HG03108 (cell line): ENCODE measurements around the gene SFXN1.

ENCODE experiments used
- ATAC-seq: cut with Tn5 transposase; IDR thresholded peaks from one replicate; pipeline ENCODE4 v1.9.1; 2021; ENCODE audit warnings: moderate library complexity; ENCODE audit not compliant: unreplicated experiment

The SFXN1 gene

DNA sequence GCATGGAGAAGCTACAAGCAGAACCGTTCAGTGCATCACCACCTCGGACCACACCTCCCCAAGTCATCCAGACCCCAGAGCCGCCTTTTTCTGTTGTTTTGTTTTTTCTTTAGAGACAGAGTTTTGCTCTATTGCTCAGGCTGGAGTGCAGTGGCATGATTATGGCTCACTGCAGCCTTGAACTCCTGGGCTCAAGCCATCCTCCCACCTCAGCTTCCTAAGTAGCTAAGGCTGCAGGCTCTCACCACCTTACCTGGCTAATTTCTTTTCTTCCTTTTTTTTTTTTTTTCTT lies 13.5 kb upstream of the SFXN1 start:
- no peak for ATAC-seq

DNA sequence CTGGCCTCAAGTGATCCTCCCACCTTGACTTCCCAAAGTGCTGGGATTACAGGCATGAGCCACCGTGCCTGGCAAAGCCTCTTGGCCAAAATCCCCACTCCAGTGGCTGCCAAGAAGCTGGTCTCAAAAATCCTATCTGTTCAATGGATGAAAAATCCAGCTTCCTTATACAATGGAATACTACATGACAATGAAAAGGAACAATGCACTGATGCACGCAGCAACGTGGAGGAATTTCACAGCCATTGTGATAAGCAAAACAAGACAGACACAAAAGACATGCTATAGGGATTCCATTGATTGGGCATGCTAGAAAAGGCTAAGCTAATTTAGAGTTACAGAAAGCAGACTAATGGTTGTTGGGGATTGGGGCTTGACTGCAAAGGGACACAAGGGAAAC lies 13.1 kb upstream of the SFXN1 start:
- ATAC-seq, result no peak

DNA sequence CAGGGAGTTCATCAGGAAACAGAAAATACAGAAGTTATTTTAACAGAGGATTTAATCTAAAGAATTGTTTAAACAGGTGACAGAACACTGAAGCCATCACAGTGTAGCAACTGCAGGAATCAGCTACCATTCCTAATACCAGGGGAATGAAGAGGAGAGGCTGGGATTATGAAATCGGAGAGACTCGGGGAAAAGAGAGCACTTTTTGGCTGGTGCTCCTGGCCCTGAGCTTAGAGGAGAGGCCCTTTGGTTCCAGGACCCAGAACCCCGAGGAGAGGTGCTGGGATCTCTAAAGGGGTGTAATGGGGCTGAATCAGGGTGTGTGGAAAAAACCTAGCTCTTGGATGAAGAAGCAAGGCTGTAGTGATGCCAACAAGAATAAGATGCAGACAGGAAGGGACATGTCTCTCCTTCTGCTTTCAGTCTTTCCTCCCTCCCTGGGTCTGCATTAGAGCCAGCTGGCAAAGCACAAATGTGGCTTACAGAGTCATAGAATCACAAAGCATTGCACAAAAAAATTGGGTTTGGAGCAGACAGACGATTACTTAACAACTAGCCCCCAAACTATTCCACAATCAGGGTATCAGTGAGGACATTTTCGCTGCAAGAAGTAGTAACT lies 11.6 kb upstream of the SFXN1 start:
- ATAC-seq, result no peak

DNA sequence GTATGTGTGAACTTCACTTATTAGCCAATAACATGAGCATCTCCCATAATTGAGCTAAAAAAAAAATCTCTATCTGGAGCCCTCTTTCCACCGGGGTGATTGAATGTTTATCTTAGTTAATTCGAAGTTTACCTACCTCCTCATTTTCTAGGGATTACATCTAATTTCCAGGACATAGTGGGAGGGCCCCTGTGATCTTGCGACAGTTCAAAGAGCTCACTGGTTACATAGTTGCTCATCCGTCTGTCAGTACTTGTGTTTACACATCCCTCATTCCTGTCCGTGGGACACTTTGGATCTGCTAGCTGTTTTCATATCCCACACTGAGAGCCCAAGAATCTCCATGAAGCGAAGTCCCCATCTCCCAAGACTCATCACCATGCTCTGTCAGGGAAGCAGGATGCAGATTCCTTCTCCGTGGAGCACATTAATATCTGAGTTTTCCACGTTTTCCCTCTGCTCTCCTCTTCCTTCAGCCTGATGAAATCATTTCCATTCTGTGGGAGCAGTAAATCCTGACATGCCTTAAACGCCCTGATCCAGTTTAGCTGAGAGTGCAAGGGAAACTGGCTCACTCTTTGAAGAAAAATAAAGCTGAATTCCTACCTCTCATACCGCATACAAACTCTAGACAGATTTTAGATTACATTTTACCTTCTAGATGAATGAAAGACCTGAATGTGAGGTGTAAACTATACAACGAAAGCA lies 10.2 kb upstream of the SFXN1 start:
- ATAC-seq, result no peak

DNA sequence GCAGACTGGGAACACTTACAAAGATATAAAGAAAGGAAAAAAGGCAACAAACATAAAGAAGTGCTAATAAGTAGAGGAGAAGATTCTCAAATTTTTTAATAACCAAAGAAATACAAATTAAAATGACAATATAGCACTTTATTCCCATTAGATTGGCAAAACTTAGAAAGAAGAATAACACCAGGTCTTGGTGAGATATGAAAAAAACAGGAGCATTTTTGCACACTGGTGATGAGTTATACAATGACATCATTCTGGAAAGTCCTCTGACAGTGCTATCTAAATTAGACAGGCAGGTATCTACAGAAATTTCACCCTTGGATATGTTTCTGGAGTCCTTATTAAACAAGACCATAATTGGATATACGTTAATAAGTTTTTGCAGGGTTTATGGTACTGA lies 9.5 kb upstream of the SFXN1 start:
- no peak for ATAC-seq

DNA sequence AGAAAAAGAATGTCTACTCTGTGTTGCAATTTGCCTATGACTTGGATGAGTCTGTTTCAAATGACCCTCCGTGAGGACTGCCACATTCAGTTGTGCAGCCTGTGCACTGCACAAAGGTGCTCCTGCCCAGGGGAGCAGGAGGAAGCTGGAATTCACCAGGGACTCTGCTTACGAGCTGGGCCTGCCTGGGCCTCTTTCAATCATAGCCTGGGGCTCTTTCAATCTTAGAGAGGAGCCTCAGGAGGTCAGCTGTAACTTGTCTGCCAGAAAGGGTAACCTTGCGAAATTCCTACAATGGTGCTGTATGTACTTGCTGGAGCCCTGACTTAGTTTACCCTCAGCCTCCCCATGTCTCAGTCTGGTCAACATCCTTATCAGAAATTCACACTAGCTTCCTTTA lies 8.4 kb upstream of the SFXN1 start:
- no peak for ATAC-seq

DNA sequence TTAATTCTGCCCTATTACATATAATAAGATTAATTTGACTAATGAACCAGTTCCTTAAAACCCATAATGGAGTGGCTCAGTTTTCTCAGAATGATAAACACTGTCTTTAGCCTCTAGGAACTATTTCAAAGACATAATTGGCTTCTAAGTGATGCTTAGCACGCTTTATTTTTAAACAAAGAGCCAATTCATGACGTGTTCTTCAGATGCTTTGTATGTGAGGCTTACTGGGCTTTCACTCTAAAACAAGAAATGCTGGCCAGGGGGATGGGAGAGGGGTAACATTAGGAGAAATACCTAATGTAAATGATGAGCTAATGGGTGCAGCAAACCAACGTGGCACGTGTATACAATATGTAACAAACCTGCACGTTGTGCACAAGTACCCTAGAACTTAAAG lies 7.6 kb upstream of the SFXN1 start:
- no peak for ATAC-seq

DNA sequence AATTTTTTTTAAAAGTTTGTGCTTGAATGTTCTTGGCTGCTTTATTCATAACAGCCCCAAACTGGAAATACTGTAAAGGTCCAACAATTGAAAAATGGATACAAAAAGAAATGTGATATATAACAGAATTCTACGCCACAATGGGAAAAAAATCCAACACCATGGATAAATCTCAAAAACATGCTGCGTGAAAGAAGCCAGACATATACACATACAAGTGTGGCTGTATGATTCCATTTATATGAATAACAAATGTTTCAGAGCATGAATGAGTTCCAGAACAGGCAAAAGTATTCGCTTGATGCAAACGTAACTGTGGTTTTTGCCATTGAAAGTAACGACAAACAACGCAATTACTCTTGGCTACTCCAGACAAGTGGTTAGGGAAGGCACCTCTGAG lies 7.2 kb upstream of the SFXN1 start:
- ATAC-seq, result no peak

DNA sequence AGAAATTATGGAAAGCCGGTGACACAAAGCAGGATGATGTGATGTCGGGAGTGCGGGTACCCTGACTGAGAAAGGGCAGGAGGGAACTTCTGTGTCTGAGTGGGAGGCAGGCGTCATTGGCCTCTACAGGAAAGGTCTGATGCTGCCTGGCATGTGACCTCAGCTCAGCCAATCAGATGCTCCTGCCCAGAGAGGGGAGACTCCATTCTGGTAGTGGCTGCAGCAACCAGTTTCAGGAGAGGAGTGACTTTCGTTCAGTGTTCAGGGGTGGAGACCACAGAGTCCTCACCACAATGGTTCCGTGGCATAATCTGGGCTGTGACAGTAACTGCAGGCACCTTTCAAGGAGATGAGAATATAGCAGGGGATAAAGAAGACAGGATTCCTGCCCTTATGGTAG lies 6.7 kb upstream of the SFXN1 start:
- ATAC-seq, result no peak

DNA sequence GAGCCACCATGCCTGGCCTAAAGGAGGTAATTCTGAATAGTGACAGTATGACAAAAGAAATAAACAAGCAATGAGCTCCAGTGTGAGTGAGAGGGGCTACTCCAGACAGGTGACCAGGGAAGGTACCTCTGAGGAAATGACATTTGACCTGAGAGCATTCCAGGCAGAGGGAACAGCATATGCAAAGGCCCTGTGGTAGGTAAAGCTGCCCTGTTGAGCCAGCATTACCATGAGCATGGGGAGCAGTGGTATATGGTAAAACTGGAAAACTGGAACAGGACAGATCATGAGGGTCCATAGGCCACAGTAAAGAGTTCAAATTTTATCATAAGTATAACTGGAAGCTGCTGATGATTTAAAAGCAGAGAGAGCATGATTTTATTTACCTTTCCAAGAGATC lies 6.0 kb upstream of the SFXN1 start:
- ATAC-seq, result no peak

DNA sequence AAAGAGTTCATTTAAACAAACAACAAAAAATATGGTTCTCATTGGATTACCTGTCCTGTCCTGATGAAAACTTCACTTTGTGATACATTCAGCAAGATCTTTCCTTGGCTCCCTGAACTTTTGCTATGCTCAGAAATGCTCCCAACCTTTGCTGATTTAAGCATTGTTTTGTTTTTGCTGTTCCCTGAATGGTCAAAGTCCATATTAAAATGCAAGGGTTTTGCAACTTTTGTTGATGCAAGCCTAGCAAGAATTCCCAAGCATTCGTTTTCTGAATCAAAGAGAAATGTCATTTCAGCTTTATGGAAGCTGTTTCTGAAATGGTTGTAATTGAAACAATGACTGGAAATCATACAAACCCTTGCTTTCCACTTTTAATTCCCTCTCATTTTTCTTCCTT lies 3.1 kb upstream of the SFXN1 start:
- ATAC-seq, result no peak

DNA sequence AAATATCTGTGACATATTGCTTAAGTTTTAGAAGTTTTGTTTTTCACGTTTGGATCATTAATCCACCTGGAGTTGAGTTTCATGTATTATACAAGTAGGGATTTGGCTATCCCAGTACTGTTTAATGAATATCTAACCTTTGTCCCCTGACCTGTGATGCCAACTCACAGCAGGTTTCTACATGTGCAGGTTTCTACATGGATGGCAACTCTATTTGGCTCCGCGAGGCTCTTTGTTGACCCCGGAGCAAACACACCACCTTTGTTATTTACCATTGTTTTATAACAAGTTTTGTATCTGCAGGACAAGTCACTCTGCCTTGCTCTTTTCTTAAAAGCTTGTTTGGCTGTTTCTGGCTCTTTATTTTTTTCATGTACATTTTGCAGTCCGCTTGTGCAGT lies 920 bp upstream of the SFXN1 start:
- ATAC-seq, result no peak

DNA sequence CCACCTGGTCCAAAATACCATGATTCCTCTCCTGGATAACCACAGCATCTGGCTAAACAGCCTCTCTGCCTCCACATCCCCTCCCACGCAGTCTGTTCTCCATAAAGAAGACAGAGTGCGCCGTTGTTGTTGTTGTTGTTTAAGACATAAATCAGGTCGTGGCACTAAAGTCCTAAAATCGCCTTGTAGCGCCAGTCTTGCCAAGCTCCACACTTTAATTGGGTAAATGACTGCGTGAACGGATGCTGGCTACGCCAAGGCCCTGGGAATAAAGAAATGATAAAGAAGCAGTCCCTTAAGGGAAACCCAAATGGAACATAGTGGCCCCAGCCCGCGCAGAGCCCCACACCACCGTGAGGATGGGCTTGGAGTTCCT lies 364 bp upstream of the SFXN1 start:
- no peak for ATAC-seq

DNA sequence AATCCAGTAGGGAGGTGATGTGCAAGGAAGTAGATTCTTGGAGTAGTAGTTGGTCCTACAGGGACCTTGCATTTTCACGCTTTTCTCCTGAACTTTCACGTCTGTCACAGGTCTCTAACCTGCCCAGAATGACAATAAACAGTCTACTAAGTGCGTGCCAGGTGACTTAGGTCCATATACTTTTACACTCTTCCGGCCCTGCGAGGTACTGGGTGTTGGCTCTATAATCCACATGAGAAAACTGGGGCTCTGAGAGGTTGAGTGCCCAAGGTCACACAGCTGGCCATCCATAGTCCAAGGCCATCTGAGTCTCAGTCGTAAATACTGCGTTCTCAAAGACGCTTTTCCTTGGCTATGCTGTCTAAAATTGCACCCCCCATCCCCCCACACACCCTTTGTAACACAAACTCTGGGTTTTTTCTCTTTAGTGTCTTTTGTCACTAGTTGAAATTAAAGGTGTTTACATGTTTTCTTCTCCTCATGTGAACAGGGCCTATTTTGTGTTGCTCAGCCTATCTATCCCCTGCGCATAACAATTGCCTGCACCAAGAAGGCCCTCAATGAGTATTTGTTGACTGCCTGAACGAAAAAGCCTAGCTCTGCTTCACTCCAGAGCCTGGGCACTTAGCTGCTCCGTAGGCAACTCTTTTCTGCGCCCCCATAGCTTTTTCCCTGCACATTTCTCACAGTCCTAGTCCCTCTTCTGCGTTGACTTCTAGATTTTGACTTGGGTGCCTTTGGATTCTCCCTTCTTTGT lies 943 bp downstream of the SFXN1 start:
- no peak for ATAC-seq

DNA sequence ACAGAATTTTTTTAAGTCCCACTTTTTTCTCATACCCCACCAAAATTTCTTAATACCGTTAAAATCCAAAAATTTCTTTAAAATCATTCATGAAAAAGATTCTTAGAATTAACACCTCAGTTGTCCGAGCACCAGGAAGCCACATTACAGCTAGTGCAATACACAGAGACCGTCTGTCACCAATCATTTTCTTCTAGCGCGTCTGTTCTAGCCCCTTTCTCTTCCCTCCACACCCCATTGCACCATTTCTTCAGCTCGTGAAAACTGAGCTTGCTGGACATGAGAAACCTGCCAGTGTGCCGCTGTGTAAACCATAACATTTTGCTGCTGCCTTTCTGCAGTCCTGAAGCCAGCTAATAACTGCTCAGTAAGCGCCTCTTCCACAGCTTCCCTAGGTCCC lies 5.0 kb downstream of the SFXN1 start:
- no peak for ATAC-seq

DNA sequence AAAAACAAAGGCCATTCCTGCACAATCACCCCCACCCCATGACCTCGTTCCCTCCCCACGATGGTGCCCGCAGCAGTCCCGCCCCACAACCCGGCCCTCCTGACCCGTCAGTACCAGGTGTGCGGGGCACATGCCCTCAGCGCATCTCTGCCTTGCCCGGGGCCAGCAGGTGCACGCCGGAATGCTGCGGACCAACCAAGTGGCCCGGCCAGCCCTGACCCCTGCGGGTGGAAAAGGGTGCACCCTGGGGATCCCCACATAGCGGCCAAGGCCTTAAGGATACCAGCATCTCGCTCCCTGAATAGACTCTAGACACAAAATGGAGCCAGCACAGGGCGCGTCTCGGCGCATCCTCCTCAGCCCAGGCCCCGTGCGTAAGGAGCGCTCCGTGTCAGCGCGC lies 6.0 kb downstream of the SFXN1 start:
- no peak for ATAC-seq

DNA sequence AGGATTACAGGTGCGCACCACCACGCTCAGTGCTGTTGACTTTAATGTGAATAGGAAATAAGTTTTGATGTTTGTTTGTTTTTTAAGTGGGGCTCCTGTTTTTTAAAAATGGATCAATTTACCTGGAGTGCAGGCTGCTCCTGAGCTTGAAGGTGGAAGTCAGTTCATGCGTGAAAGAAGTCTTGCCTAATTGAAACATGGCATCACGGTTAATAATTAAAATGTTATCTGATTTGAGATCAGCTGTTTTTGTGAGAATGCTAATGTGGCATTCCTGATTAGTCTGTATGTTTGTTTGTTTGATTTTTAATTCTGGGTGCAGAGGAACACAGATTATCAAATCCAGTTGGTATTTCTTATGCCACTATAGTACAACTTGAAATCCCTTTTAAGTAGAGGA lies 6.5 kb downstream of the SFXN1 start:
- no peak for ATAC-seq

DNA sequence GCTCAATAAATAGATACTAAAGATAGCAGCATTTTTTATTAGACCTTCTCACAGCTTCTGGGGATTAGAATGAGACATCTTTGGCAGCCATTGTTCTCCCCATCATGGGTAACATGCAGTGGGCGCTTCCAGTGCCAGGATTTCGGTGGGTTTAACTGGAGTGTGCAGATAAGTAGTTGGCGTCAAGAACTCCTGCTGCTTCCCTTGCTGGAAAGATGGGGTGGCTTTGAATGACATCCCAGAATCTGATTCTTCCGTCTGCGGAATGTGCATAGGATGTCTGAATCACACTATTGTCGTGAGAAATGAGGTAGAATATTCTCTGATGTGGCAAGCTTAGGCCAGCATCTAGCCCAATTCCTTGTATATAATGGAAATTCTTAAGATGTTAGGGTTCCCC lies 7.3 kb downstream of the SFXN1 start:
- no peak for ATAC-seq

DNA sequence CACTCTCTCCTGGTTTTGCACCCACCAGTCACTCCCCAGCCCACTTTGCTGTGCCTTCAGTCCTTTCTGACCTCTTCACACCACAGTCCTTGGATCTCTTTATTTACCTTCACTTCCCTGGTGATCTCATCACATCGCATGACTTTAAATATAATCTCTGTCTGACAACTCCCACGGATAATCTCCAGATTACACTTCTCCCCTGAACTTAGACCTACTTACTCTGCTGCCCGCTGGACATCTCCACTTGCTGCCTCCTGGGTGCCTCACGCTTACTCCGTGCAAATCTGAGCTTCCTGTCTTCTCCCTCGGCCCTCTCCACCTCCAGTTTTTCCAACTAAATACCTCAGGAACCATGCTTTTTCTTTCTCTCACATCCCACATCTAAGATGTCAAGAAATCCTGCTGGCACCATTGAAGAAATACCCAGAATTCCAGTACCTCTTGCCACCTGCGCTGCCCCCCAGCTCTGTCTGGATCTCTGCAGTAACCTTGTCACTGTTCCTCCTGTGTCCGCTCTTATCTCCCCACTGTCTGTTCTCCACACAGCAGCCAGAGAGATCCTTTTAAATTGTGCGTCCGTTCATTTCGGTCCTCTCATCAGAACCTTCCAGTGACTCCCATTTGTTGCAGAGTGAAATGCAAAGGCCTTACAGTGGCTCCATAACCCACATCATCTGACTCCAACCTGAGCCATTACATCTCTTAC lies 9.3 kb downstream of the SFXN1 start:
- ATAC-seq, result no peak

DNA sequence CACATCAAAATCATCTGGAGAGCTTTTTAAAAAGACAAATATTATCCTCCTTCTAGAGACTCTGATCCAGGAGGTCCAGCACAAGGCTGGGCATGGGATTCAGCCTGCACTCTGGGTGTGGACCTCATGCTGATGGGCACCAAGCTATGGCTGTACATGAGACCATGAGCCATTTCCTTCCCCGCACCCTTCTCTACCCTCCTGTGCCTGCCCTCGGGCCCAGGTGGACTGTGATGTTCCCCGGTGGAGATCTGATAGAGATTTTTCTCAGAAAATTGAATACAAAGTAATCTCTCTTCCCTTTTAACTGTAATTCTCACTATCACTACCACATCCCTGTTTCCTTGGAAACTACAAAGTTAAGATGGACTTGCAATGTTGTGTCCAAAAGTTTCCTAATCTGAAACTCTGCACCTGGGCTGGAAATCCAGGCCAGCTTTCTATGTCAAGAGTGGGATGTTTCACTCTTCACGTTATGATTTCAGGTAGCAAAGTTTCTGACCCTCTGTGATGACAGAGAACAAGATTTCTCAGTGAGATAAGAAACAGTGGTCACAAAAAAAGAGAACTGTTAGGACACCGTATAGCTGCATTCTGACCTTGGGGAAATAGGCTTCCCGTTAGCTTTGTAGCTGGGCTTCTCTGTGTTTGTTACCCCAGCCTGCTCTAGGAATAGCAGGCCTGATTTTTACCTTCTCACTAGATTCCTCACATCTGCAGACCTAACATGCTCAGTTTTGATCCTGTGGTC lies 11.5 kb downstream of the SFXN1 start:
- ATAC-seq, result no peak

DNA sequence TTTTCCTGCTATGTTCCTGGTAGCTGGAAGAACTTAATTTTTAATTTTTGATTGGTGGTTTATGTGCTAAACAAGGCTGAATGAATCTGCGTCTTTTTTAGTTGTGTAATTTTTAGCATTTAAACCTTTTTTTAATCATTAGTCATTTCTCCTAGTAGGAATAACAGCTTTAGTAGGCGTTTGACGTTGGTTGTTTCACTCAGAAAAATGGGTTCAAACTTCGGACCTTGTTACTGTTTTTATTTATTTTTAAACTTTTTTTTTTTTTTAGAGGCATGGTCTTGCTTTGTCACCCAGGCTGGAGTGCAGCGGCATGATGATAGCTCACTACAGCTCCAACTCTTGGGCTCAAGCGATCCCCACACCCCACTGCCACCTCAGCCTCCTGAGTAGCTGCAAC lies 12.9 kb downstream of the SFXN1 start:
- no peak for ATAC-seq
